BJ (cell line): Measurements from ENCODE around the gene REEP6. TPM values are rescaled to one million over a fixed set of nuclear protein-coding genes. Genes with fewer than 3 reads are reported as not detected.

Source experiments
- CTCF ChIA-PET: fragments of 350-600 bp; formaldehyde crosslinking; extraction: SDS; loops from one replicate; lab custom pipeline; 2021; ENCODE audit warnings: antibody characterized with exemption, inconsistent platforms; lab: Yijun Ruan, JAX
- POLR2A ChIA-PET: fragments of 300-600 bp; sonication (Branson Sonifier 250); formaldehyde crosslinking; extraction: SDS; loops from one replicate; lab custom pipeline; 2021; ENCODE audit warnings: antibody characterized with exemption; lab: Charles Lee
- DNase-seq: peaks from one replicate; pipeline ENCODE4 v3.0.0-alpha.2; 2011; ENCODE audit warnings: low read depth
- H3K27me3 ChIP-seq: 2 replicates; pipeline ENCODE4 v1.6.0; 2011; ENCODE audit warnings: low read length; ENCODE audit not compliant: control insufficient read depth, insufficient read depth
- H3K36me3 ChIP-seq: 2 replicates; pipeline ENCODE4 v1.5.1; 2011; ENCODE audit warnings: low read length; ENCODE audit not compliant: control insufficient read depth, insufficient read depth
- H3K4me3 ChIP-seq: 2 replicates; pipeline ENCODE4 v1.5.1; 2011; ENCODE audit warnings: low read depth, mild to moderate bottlenecking, control low read depth, low read length
- CTCF ChIP-seq: IDR thresholded peaks from 2 replicates; pipeline ENCODE4 v1.5.1; 2011; ENCODE audit warnings: low read depth, mild to moderate bottlenecking, control low read depth, inconsistent platforms, low read length, moderate library complexity; ENCODE audit not compliant: insufficient read depth
- polyA plus RNA-seq: library from polyadenylated mRNA; depleted of rRNA; stranded (reverse); fragments of >200 nt; gene quantifications from 2 replicates; pipeline ENCODE4 v1.2.3, GENCODE V29; 2011

REEP6 gene
- polyA plus RNA-seq, 1 experiment: 3.1 TPM

- no peaks in the 10 kb centered on the region for H3K36me3 ChIP-seq
- TF ChIP-seq CTCF: no peak
- ChIA-PET CTCF (no interaction called here), POLR2A (no interaction called here)
- DNase-seq: no peak
- H3K27me3 ChIP-seq: peaks cover 10% of the 10 kb centered on the region
- H3K4me3 ChIP-seq: no peak overlapping the region
Observed at GRCh38 chr19:1501200-1501595, 10.2 kb downstream of the REEP6 start.

- H3K36me3 ChIP-seq: no peaks in the 10 kb centered on the region; the same call in 1 of the 2 replicates
- POLR2A ChIA-PET: no interaction called here
- no peak for TF ChIP-seq CTCF
- no peak overlapping the region; the same call in 1 of the 2 replicates for H3K4me3 ChIP-seq
- H3K27me3 ChIP-seq: 0 out of 2 replicates have a peak, but pooled peaks cover 8% of the 10 kb centered on the region
- no peak for DNase-seq
- CTCF ChIA-PET: interaction anchor here (0.7 to 1.3 kb wide), 8 partner anchors 11 to 100 kb away, joined by 3 to 4 read pairs (median 4); no protein-coding TSS in a partner anchor
Observed at GRCh38 chr19:1502433-1503088, 11.6 kb downstream of the REEP6 start.

- DNase-seq: no peak
- TF ChIP-seq CTCF: peak; percentile 84
- H3K36me3 ChIP-seq: no peaks in the 10 kb centered on the region; the same call in 1 of the 2 replicates
- ChIA-PET CTCF (interaction anchor here (0.7 to 1.6 kb wide), 8 partner anchors 10 to 100 kb away, joined by 3 to 4 read pairs (median 4); no protein-coding TSS in a partner anchor), POLR2A (no interaction called here)
- peak overlapping the region; percentile 23 for H3K4me3 ChIP-seq
- H3K27me3 ChIP-seq: 0 out of 2 replicates have a peak, but pooled peaks cover 8% of the 10 kb centered on the region
Observed at GRCh38 chr19:1503089-1503924, 12.3 kb downstream of the REEP6 start.

- ChIA-PET POLR2A (no interaction called here), CTCF (interaction anchor here (1.2 to 1.6 kb wide), 2 partner anchors 9 to 10 kb away, joined by 3 to 4 read pairs; no protein-coding TSS in a partner anchor)
- TF ChIP-seq CTCF: no peak
- Histone ChIP-seq H3K36me3 (no peaks in the 10 kb centered on the region; the same call in 1 of the 2 replicates), H3K4me3 (no peak overlapping the region), H3K27me3 (0 out of 2 replicates have a peak, but pooled peaks cover 8% of the 10 kb centered on the region)
- DNase-seq: no peak
Observed at GRCh38 chr19:1503925-1504773, 13.2 kb downstream of the REEP6 start.
